Stimulated activated naive CD8-positive, alpha-beta T cell treated with anti-CD3 and anti-CD28 coated beads, Interleukin-15, Interleukin-2, amounts not matched to agents 100 U/mL and 50 U/mL, for 24 hours (primary cell): ENCODE measurements around the gene MARK2.

Source experiments
- ATAC-seq: fragments of 150-1000 bp; cut with Tn5 transposase; one replicate; pipeline ENCODE4 v1.10.0; 2021
- DNase-seq: peaks from one replicate; pipeline ENCODE4 v3.0.0; 2021

Gene MARK2

DNA sequence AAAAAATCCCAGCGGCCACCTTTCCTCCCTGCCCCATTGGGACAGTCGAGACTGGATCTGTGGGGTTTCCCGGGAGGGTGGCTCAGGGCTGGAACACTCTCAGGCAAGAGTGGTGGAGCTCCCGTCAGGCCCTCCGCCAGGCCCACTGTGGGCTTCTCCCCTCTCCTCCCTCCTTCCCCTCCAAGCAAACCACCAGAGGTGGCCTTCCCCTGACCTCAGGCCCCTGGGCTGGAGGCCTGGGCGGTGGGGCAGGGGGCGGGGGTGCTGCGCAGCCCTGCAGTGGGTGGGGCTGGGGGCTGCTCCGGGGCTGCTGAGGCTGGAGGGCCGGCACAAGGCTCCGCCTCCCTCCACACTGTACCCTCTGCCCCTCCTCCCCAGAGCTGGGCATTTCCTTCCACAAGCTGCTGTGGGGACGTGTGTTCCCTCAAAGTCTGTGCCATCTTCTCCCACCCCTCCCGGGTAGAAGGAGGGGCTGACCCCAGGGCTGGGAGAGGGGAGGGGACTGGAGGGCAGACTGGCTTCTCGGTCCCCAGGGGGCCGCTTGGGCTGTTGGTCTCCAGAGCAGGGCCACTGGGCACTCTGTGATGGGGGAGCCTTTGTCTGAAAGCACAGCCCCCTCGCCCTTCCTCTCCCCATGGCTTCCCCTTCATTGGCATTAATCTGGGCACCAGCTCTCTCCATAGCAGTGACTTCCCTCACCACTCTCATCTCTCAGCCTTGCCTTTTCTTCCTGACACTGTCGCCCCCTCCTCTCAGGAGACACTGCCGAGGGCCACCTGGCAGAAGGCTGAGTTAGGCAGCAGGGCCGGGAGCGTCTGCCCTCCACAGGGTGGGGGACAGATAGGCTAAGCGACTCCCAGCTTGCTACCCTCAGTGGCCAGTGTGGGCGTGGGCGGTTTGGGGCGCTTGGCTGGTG is 70.9 kb downstream of the MARK2 start:
- no peak for DNase-seq
- no peak for ATAC-seq

DNA sequence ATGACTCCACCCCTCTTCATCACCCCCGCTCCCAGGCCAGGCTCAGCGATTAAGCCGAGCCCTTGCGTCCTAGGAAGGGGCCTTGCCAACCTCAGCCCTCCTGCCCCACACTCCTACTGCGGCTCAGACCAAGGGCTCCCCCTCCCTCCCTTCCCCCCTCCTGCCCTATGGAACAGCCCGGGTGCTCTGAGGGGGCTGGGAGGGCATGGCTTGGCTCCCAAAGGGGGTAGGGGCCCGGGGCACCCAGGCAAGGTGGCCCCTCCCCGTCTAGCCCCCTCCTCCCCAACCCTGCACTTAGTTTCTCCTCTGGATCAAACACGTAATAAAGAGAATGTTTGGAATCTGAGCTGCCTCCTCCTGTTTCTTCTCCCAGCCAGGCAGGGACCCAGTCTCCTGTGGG is 71.8 kb downstream of the MARK2 start:
- DNase-seq (no peak), ATAC-seq (no peak)

DNA sequence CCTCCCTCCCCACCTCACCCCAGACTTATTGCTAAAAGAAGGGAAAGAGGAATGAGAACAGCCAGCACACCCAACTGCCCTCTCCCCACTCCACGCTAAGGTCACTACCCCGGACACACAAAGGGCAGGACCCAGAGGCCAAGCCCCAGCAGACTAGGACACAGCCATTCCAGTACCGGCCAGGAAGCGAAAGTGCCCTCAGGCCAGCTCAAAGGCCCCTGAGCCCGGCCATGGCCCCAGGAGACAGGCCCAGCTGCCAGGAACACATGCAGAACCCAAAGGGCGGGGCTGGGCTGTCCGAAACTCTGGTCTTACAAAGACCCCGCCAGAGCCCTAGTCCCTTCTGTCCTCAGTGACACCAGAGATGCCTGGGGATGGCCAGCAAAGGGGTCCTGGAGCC is 72.5 kb downstream of the MARK2 start:
- DNase-seq (no peak), ATAC-seq (no peak)

DNA sequence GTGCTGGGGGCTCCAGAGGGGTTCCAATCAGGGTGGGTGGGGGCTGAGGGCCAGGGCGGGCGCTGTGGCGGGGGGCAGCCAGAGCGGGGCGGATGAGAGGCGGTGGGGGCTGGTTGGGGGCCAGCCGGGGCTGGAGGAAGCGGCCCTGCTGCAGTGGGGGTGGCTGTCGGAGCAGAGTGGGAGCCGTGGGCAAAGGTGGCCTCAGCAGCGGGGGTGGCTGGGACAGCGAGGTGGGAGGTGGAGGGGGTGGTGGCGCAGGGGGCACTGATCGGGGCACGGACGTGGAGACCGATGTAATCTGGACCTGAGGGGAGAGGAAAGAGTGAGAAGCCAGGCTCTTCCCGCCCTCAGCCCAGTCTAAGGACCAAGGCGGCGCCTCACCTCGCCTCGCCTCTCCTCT is 73.0 kb downstream of the MARK2 start:
- DNase-seq = no peak
- no peak for ATAC-seq

DNA sequence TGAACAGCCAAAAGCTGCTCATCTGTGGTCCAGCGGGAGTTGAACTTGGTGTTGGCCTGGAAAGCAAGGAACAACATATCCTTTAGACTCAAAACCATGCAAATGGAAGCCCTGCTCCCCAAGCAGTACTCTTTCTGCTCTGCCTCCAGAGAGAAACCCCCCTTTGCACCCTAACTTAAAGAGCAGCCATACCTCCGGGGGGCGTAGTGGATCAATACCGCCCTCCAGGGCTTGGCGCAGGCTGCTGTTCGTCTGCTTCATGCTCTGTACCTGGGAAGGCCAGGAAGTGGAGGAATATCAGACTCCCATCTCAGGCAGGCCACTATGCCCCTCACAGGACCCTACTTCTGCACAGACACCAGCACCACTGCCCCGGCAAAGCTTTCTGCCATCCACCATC is 73.8 kb downstream of the MARK2 start:
- ATAC-seq = no peak
- DNase-seq = no peak

DNA sequence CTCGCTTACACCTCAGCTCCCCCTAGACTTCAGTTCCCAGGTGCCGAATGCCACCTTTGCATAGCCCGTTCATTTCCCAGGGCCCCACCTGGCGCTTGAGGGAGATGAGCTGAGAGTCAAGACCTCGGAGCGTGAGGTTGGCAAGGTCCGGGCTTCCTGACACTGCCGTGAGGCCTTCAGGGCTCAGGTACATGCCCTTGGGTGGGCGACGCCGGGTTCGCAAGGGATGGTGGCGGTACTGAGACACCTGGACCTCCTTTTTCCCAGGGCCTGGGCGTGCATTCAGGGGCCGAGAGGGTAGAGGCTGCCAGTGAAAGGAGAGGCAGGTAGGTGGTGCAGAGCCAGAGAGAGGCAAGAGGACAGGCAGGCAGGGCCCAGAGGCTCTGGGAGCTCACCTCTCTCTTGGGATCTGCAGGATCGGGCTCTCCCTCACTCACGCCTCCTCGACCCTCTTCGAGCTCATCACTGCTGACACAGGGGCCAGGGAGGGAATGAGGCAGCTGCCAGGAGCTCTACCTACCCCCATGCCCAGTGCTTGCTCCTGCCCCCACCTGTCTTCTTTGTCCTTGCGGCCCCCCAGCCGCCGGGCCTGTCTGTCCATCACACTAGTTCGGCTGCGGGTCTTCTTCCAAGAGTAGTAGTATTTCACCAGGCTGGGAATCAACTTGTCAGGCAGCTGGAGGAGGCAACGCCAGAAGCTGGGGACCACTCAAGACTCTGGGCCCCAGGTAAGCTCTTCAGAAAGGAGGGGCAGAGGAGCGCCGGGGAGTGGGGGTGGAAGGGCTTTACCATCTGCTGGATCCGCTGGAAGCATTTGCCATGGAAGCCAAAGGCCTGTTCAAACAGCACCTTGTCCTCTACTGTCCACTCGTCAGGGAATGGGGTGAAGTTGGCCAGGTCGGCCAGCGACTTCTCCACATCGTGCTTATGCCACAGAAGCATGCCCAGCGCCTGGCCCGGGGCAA is 75.2 kb downstream of the MARK2 start:
- ATAC-seq = no peak
- DNase-seq = no peak

DNA sequence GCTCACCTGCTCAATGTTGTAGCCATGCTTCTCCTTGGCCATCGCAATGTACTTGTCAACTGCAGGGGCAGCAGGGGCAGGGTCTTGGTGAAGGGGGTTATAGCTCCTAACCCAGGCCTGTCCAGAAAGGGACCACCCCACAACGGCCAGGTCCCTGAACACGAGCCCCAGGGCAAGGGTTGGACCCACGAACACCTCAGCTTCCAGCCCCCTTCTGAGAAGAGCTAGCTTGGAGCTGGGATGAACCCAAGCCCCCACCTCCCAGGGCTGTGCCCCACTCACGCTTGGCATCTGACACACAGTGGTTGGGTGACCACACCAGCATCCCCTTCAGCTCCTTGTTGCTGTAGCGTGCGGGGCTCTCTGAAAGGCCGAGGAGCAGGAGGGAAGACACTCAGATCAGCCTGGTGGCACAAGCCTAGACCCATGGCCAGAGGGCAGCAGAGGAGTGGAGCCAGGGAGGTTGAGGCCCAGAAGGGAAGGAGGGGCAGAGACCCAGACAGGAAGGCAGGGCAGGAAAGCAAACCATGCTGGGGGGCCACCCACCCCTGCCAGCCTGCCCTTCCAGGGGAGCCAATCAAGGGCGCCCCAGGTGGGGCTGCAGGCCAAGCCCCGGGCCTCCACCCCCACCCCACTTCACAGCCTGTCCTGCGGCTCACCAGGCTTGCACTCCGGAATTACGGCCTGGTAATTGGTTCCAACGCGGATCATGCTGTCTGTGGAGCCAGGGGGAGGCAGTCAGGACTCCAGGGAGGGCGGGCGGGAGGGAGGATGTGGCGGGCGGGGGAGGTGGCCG is 76.2 kb downstream of the MARK2 start:
- DNase-seq (no peak), ATAC-seq (no peak)

DNA sequence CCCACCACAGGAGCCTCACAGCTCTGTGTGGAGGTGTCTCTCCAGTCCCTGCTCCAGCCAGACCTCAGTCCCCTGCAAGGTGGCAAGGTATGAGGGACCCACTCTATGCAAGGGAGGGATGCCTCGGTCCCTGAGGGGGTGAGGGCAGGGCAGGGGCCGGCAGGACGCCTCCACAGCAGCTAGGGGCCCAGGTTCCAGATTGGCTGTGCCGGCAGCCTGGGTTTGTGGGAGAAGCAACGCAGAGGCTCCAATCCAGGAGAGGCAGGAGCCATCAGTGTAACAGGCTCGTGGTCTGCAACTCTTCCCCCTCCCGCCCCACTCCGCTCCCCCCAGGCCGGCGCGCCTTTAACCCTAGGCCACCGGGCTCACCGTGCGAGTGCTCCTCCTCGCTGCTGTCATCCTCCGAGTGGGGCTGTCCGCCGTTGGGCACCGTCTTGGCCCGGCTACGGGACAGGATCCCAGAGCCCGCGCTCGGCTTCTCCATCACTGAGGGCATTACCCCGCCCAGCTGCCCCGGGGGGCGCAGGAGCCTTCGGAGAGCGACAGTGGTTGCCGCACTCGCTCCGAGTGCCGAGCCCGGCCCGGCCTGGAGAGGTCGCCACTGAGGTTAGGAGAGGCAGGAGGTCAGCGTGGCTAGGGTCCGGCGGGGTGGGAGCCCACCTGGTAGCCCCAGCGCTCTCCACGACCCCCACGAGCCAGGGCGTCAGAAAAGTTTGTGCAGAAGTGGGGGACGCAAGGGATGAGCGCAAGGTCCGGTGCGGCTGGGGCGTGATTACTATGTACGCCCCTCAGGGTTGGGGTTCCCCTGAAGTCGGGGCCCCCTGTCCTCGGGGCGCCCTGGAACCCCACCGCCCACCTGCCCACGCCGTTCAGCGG is 77.3 kb downstream of the MARK2 start:
- DNase-seq = peak; percentile 70
- ATAC-seq = no peak

DNA sequence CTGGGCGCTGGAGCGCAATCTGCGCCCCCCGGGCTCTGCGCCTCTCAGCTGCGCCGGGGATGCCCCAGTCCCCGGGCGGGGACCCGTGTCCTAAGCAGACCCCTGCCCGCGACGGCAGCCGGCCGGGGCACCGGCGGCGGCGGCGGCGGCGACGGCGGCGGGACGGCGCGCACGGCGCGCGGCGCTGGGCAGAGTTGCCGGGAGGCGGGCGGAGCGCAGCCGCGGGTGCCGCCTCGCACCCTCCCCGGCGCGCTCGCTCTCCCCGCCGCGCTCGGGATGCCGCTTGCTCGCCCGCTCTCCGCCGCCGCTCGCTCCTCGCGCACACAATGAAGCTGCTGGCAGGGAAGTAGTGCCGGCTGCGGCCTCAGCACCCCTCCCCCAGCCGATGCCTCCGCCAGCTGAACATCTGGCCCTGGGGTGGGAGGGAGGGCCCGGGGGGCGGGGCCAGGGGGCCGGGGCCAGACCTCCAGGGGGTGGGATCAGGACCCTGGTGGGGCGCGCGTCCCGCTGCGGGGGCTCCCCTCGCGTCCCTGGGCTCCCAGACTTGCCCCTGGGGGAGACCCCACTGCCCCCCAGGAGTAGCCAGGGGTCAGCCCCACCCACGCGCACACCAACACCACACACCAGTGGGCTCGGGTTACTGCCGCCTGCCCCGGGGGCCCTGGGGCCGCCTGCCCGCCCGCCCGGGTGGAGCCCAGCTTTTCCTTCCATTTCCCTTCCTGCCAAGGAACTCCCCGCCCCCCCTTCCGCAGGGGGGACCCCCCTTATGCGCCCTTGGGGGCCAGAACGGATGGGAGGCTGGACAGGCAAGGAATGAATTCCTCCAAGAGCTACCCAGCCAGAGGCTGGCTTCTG is 78.2 kb downstream of the MARK2 start, which contains the start of gene RCOR2:
RCOR2 (minus strand) TSS at position 328 of the 855 bp plus-strand sequence. CDS start 708 bp downstream, outside the sequence.
- peak; percentile 73 for DNase-seq
- ATAC-seq = peak; percentile 51

DNA sequence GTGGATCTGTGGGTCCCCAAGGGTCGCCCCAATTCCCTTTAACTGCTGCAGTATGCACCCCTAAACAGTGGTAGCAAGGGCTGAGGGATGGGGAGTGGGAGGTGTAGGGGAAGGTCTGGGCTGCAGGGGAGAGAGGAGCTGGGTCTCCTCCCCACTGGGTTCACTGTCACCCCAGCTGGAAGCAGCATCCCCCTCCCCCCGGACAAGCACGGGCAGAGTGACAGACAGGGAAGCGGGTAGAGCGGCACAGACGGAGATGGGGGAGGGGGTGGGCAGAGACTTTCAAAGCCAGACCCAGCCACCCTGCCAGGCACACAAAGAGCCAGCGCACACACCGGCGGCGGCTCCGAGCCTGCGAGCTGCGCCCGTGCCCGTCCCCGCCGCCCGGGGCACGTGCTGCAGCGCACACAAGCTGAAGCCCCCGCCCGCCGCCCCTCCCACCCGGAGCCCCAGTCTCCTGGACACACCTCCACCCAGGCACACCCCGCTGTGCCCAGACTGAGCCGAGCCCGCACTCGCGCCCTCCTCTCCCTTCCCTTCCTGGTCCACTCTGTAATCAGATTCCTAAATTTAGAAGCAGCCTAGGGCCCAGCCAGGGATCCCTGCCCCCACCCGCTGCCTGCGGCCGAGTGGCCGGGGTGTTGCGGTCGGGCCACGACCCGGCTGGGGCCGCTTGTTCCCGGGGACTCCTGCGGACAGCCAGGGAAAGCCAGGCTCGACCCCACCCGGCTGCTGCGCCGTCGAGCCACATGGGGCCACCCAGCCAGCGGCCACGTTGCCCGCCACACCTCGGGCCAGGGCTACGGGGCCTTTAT is 79.0 kb downstream of the MARK2 start:
- DNase-seq = peak; percentile 42
- ATAC-seq = no peak

DNA sequence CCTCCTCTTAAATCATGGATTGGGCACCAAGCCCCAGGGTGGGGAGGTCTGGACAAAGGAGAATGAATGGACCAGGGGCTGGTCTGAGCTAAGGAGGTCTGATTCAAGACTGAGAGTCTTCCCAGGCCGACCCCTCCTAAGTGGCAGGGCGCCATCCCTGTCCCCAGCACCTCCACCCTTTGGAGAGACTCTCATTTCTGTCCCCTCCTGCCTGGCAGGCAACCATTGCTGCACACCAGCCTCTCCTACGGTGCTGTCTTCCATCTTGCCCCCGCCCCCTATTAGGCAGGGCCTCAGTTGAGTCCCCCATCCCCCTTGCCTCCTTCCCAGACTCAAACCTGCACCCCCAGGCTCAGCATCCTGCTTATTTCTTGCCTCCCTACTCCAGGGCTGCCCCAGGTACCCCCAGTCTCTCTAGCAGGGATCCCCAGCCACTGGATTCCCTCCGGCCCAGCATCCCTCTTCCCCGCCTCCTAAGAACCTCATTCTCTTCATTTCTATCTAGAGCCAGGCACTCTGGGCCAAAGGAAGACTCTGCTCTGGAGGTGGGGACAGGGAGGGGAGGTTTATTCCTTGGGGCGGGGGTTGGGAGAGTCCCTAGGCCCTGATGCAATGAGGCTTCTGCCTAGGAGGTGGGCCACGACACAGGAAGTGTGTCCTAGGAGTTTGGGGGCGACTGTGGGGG is 79.7 kb downstream of the MARK2 start:
- ATAC-seq (no peak), DNase-seq (no peak)

DNA sequence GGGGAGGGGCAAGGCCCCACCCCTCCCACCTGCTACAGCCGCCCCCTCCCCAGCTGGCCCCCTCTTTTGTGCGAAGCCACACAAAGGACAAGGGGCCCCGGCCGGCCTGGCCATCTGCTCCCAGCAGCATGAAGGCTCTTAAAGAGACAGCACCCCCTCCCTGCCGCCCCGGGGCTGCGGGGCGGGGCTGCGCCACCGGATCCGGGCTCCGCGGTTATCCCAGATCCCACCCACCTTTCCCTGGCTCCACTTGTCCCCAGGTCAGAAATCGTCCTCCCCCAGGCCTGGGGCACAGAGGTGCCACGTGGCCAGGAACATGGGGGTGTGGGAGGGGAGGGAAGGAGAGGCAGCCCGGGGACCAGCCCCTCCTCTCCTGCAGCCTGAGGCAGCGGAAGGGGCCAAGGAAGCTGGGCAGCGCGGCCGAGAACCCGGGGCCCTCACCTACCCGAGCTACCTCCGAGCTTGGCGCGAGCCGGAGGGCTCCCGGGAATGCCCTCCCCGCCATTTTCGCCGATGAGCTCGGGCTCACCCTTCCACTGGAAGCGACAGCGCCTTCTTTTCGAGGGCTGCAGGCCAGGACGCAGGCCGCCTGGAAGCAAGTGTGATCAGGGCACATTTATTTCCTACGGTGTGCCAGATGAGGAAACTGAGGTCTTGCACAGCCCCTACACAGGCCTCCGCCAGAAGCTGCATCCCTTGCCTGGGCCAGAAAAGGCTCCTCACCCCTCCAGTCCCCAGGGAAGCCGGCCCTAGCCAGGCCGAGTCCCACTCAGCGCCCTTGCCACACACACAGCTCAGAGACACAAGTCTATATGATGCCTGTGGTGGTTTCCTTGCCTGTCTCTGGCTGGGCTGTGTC is 80.6 kb downstream of the MARK2 start:
- no peak for DNase-seq

DNA sequence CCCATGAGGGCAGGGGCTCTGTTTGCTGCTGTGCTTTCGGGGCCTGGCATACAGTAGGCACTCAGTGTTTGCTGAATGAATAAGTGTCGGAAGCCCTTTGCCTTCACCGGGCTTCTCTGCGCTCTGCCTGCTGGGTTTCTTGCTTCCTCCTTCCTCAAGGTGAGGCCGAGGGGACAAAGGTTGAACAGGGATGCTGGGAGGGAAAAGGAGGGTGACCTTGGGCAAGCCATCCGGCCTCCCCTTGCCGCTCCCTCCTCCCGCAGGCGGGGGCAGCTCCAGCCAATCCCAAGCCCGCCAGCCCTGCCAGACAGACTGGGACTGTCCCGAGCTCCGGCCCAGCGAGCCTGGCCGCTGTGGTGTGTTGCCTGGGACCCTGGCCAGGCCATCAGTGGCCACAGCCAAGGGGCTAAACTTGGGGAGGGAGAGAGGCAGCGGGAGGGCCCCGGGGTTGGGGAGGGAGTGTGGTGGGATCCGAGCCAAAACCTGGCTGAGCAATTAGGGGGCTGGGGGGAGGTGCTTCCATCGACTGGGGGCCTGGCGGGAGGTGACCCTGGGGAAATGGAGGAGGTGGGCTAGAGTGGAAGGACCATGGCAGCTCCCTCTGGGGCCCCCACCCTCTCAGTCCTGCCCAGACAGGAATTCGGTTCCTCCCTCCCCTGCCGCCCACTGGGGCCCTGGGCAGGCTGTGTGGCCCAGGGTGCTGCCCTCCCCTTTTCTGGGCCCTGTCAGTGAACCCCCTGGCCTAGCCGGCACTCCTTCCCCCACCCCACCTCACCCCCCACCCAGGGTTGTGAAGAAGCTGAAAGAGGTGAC is 81.4 kb downstream of the MARK2 start:
- ATAC-seq (no peak), DNase-seq (no peak)

More for the DNA sequence above, 80.6 kb downstream of the MARK2 start:
- no peak for ATAC-seq

DNA sequence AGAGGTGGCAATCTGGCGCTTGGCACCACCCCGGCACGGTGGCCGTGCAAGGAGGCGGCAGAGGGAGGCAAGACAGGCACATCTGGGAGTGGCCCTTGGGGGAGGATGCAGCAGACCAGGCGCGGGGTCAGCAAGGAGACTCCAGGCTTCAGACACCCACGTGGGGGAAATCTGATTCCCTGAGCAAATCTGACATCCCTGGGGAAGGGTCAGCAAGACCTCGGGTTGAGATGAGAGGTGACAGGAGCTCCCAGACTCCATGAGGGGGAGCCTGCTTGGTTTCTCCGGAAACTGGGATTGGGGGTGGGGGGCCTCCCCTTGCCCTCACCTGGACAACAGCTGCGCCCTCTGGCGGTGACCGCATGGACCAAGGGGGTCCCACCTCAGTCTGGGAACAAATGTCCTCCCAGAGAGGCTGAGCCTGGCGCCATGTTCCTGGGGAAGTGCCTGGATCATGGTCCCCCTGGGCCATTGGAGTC is 82.1 kb downstream of the MARK2 start:
- ATAC-seq (no peak), DNase-seq (peak; percentile 73)

DNA sequence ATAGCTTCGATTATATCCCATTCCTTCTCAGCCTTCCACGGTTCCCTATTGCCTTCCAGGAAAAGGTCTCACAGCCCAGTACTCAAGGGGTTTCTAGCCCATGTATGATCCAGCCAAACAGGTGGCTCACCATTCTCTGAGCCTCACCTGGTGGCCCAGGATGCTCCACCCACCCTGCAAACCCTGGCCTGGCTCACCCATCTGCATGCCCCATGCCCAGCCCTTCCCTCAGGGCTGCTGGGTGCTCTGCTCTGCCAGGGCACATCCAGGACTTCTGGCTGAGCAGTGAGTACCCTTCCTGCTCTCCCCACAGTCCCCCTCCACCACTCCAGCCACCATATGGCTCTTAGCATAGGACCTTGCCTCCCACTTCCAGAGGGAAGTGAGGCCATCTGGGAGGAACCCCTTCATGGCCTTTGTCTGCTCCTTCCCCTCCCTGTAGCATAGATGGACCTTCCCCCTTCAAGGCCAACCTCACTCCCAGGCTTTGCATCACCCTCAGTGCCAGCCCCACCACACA is 83.8 kb downstream of the MARK2 start:
- DNase-seq = no peak
- no peak for ATAC-seq

DNA sequence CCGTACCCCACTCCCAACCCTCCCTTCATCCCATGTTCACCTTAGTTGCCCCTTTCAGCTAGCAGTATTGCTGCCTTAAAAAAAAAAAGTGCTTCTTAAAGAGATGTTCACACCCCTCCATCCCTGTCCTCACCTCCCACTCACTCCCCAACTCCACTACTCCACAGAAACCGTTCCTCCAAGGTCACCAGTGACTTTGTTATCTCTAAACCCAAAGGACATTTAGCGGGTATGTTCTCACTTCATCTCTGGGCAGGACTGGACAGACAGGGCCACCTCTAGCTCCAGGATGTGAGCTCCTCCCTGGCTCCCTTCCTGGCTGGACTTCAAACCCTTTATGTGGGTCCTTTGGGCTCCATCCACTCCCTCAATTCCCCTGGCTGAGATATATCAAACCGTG is 84.4 kb downstream of the MARK2 start:
- ATAC-seq (no peak), DNase-seq (no peak)
